Loucy (cell line): ENCODE data around the gene LETM1.

ENCODE experiments used
- H2AFZ ChIP-seq: fragments of 200-600 bp; sonication (generic); 2 replicates; pipeline ENCODE4 v1.6.0; 2016; ENCODE audit warnings: antibody characterized with exemption, mild to moderate bottlenecking, low read length, moderate library complexity
- H3F3A ChIP-seq: fragments of 200-600 bp; 2 replicates; pipeline ENCODE4 v1.6.0; 2016; ENCODE audit warnings: antibody characterized with exemption, low read depth, mild to moderate bottlenecking
- H3K27me3 ChIP-seq: fragments of 200-600 bp; sonication (generic); 2 replicates; pipeline ENCODE4 v1.6.1; 2014; ENCODE audit warnings: low read length, mild to moderate bottlenecking; ENCODE audit not compliant: insufficient read depth, poor library complexity, severe bottlenecking
- H3K36me3 ChIP-seq: fragments of 200-600 bp; sonication (generic); 2 replicates; pipeline ENCODE4 v1.6.1; 2016; ENCODE audit warnings: low read length; ENCODE audit not compliant: insufficient read depth
- H3K4me1 ChIP-seq: fragments of 200-600 bp; sonication (generic); 2 replicates; pipeline ENCODE4 v1.5.1; 2014; ENCODE audit warnings: low read length, mild to moderate bottlenecking; ENCODE audit not compliant: insufficient read depth, poor library complexity, severe bottlenecking
- H3K4me2 ChIP-seq: fragments of 200-600 bp; sonication (generic); 2 replicates; pipeline ENCODE4 v1.6.0; 2014; ENCODE audit warnings: antibody characterized with exemption, low read length, low read depth, mild to moderate bottlenecking; ENCODE audit not compliant: poor library complexity, severe bottlenecking
- H3K4me3 ChIP-seq: fragments of 200-600 bp; sonication (generic); 2 replicates; pipeline ENCODE4 v1.5.1; 2014; ENCODE audit warnings: low read length, mild to moderate bottlenecking, mixed read lengths; ENCODE audit not compliant: poor library complexity, severe bottlenecking
- H3K79me2 ChIP-seq: fragments of 200-600 bp; sonication (generic); 2 replicates; pipeline ENCODE4 v1.6.1; 2014; ENCODE audit warnings: low read length; ENCODE audit not compliant: insufficient read depth
- H3K9ac ChIP-seq: fragments of 200-600 bp; sonication (generic); 2 replicates; pipeline ENCODE4 v1.6.0; 2014; ENCODE audit warnings: mild to moderate bottlenecking, low read depth, low read length, moderate library complexity; ENCODE audit not compliant: poor library complexity, severe bottlenecking
- H3K9me2 ChIP-seq: fragments of 200-600 bp; sonication (generic); replicated peaks from 2 replicates; pipeline ENCODE4 v1.6.1; 2016; ENCODE audit warnings: low read depth, low read length, mixed read lengths
- H3K9me3 ChIP-seq: fragments of 200-600 bp; sonication (generic); 2 replicates; pipeline ENCODE4 v1.6.1; 2014; ENCODE audit warnings: mild to moderate bottlenecking, antibody characterized with exemption, low read length, low read depth; ENCODE audit not compliant: insufficient read depth
- H4K20me1 ChIP-seq: fragments of 200-600 bp; sonication (generic); 2 replicates; pipeline ENCODE4 v1.6.0; 2014; ENCODE audit warnings: antibody characterized with exemption, low read length, mild to moderate bottlenecking; ENCODE audit not compliant: insufficient read depth, poor library complexity, severe bottlenecking
- CTCF ChIP-seq: fragments of 200-600 bp; sonication (generic); conservative IDR thresholded peaks from 2 replicates; pipeline ENCODE4 v1.5.1; 2014; ENCODE audit warnings: mild to moderate bottlenecking, antibody characterized with exemption, low read length
- EZH2phosphoT487 ChIP-seq: fragments of 200-600 bp; IDR thresholded peaks from 2 replicates; pipeline ENCODE4 v1.6.1; 2018; ENCODE audit warnings: antibody characterized with exemption, mild to moderate bottlenecking, moderate library complexity, borderline replicate concordance

The LETM1 gene

GRCh38 chr4:1799387-1800375 lies 56.3 kb downstream of the LETM1 start:
- no peaks in the 10 kb centered on the region for H3K27me3 ChIP-seq
- H3K79me2 ChIP-seq = no peaks in the 10 kb centered on the region
- H3F3A ChIP-seq = no peaks in the 10 kb centered on the region
- no peaks in the 10 kb centered on the region for H4K20me1 ChIP-seq
- no peak overlapping the region for H3K4me2 ChIP-seq
- H3K9me3 ChIP-seq = no peaks in the 10 kb centered on the region
- no peak for TF ChIP-seq EZH2phosphoT487
- no peak for TF ChIP-seq CTCF
- H3K4me3 ChIP-seq = no peak overlapping the region
- no peaks in the 10 kb centered on the region for H3K36me3 ChIP-seq
- no peak overlapping the region for H3K9ac ChIP-seq
- H3K9me2 ChIP-seq = no peaks in the 10 kb centered on the region
- H3K4me1 ChIP-seq = no peaks in the 10 kb centered on the region
- H2AFZ ChIP-seq = no peak overlapping the region

- Histone ChIP-seq H3K9ac (no peak overlapping the region), H3F3A (no peaks in the 10 kb centered on the region), H3K27me3 (no peaks in the 10 kb centered on the region), H3K4me3 (no peak overlapping the region), H3K9me3 (no peaks in the 10 kb centered on the region), H4K20me1 (no peaks in the 10 kb centered on the region), H3K4me2 (no peak overlapping the region), H3K36me3 (no peaks in the 10 kb centered on the region), H2AFZ (no peak overlapping the region), H3K9me2 (no peaks in the 10 kb centered on the region), H3K79me2 (no peaks in the 10 kb centered on the region), H3K4me1 (no peaks in the 10 kb centered on the region)
- TF ChIP-seq EZH2phosphoT487 (no peak), CTCF (no peak)
These were observed 57.2 kb downstream of the LETM1 start for GRCh38 chr4:1798580-1799386.

- no peak overlapping the region for H3K9ac ChIP-seq
- H3K27me3 ChIP-seq = no peaks in the 10 kb centered on the region
- no peaks in the 10 kb centered on the region for H4K20me1 ChIP-seq
- H3K9me2 ChIP-seq = no peaks in the 10 kb centered on the region
- no peaks in the 10 kb centered on the region for H3F3A ChIP-seq
- no peaks in the 10 kb centered on the region for H3K4me1 ChIP-seq
- H3K36me3 ChIP-seq = no peaks in the 10 kb centered on the region
- no peaks in the 10 kb centered on the region for H3K79me2 ChIP-seq
- H2AFZ ChIP-seq = no peak overlapping the region
- no peak overlapping the region for H3K4me2 ChIP-seq
- no peak for TF ChIP-seq CTCF
- TF ChIP-seq EZH2phosphoT487 = no peak
- H3K4me3 ChIP-seq = no peak overlapping the region
- H3K9me3 ChIP-seq = no peaks in the 10 kb centered on the region
These were observed 57.9 kb downstream of the LETM1 start for GRCh38 chr4:1797861-1798579.
